Neural cell (in vitro differentiated cells): Measurements from ENCODE around the gene N4BP2. TPM values are rescaled to one million over a fixed set of nuclear protein-coding genes. Genes with fewer than 3 reads are reported as not detected.

Source experiments
- H2AFZ ChIP-seq: fragments of 200-600, 300-800 bp; sonication (generic), shearing (Covaris generic); 2 replicates; pipeline ENCODE4 v1.6.0; 2014; ENCODE audit warnings: low read depth, mild to moderate bottlenecking, antibody characterized with exemption, low read length, moderate library complexity
- H3F3A ChIP-seq: fragments of 200-600 bp; shearing (Covaris generic); 2 replicates; pipeline ENCODE4 v1.6.1; 2016; ENCODE audit warnings: mild to moderate bottlenecking, moderate library complexity, mixed read lengths, antibody characterized with exemption, low read length; ENCODE audit not compliant: insufficient read depth, poor library complexity, severe bottlenecking
- H3K27ac ChIP-seq: fragments of 200-600, 300-800 bp; sonication (generic), shearing (Covaris generic); 2 replicates; pipeline ENCODE4 v1.5.1; 2014; ENCODE audit warnings: mild to moderate bottlenecking, low read length, moderate library complexity
- H3K27me3 ChIP-seq: fragments of 300-800, 200-600 bp; sonication (generic), shearing (Covaris generic); 2 replicates; pipeline ENCODE4 v1.6.0; 2014; ENCODE audit warnings: mild to moderate bottlenecking, low read depth, low read length, moderate library complexity; ENCODE audit not compliant: insufficient read depth
- H3K36me3 ChIP-seq: fragments of 300-800, 200-600 bp; sonication (generic), shearing (Covaris generic); 2 replicates; pipeline ENCODE4 v1.5.1; 2014; ENCODE audit warnings: mild to moderate bottlenecking, antibody characterized with exemption, low read length, moderate library complexity; ENCODE audit not compliant: insufficient read depth
- H3K4me2 ChIP-seq: fragments of 300-800, 200-600 bp; sonication (generic), shearing (Covaris generic); 2 replicates; pipeline ENCODE4 v1.6.0; 2014; ENCODE audit warnings: mild to moderate bottlenecking, low read length
- H3K4me3 ChIP-seq: fragments of 300-800, 200-600 bp; sonication (generic), shearing (Covaris generic); 2 replicates; pipeline ENCODE4 v1.5.1; 2014; ENCODE audit warnings: mild to moderate bottlenecking, low read length, moderate library complexity
- H3K79me2 ChIP-seq: fragments of 200-600 bp; shearing (Covaris generic); replicated peaks from 2 replicates; pipeline ENCODE4 v1.6.0; 2014; ENCODE audit warnings: mild to moderate bottlenecking, low read length, moderate library complexity; ENCODE audit not compliant: insufficient read depth
- H3K9ac ChIP-seq: fragments of 300-800, 200-600 bp; sonication (generic), shearing (Covaris generic); 2 replicates; pipeline ENCODE4 v1.6.1; 2016; ENCODE audit warnings: mild to moderate bottlenecking, low read length, mixed read lengths
- H3K9me2 ChIP-seq: fragments of 200-600 bp; shearing (Covaris generic); 2 replicates; pipeline ENCODE4 v1.6.1; 2016; ENCODE audit warnings: mild to moderate bottlenecking, low read length, mixed read lengths; ENCODE audit not compliant: insufficient read depth
- H3K9me3 ChIP-seq: fragments of 200-600, 300-800 bp; sonication (generic), shearing (Covaris generic); 2 replicates; pipeline ENCODE4 v1.6.1; 2016; ENCODE audit warnings: mild to moderate bottlenecking, mixed run types, low read length, moderate library complexity, mixed read lengths
- H4K20me1 ChIP-seq: fragments of 200-600 bp; shearing (Covaris generic); 2 replicates; pipeline ENCODE4 v1.6.1; 2016; ENCODE audit warnings: mild to moderate bottlenecking, mixed run types; ENCODE audit not compliant: insufficient read depth
- CTCF ChIP-seq: fragments of 450-650 bp; IDR thresholded peaks from 2 replicates; pipeline ENCODE4 v1.5.1; 2014; ENCODE audit warnings: antibody characterized with exemption, mild to moderate bottlenecking, moderate library complexity; ENCODE audit not compliant: poor library complexity, severe bottlenecking
- EP300 ChIP-seq: fragments of 450-650 bp; conservative IDR thresholded peaks from 2 replicates; pipeline ENCODE4 v1.6.1; 2014; ENCODE audit warnings: antibody characterized with exemption, mild to moderate bottlenecking, moderate library complexity; ENCODE audit not compliant: poor library complexity, severe bottlenecking
- EZH2 ChIP-seq: fragments of 200-600, 300-800 bp; shearing (Covaris generic), sonication (generic); IDR thresholded peaks from 2 replicates; pipeline ENCODE4 v1.6.1; 2014; ENCODE audit warnings: antibody characterized with exemption, low read length, borderline replicate concordance, mild to moderate bottlenecking; ENCODE audit not compliant: insufficient read depth, poor library complexity, severe bottlenecking
- MXI1 ChIP-seq: fragments of 450-650 bp; conservative IDR thresholded peaks from 2 replicates; pipeline ENCODE4 v1.6.1; 2014; ENCODE audit warnings: antibody characterized with exemption, mild to moderate bottlenecking; ENCODE audit not compliant: poor library complexity, severe bottlenecking
- POLR2AphosphoS5 ChIP-seq: IDR thresholded peaks from 2 replicates; pipeline ENCODE4 v1.6.1; 2012
- RAD21 ChIP-seq: fragments of 450-650 bp; conservative IDR thresholded peaks from 2 replicates; pipeline ENCODE4 v1.6.1; 2014; ENCODE audit warnings: antibody characterized with exemption, mild to moderate bottlenecking, moderate library complexity
- REST ChIP-seq: IDR thresholded peaks from 2 replicates; pipeline ENCODE4 v1.6.1; 2012; ENCODE audit warnings: borderline replicate concordance
- SMC3 ChIP-seq: fragments of 450-650 bp; conservative IDR thresholded peaks from 2 replicates; pipeline ENCODE4 v1.6.1; 2014; ENCODE audit warnings: antibody characterized with exemption, mild to moderate bottlenecking, moderate library complexity; ENCODE audit not compliant: poor library complexity
- TAF1 ChIP-seq: IDR thresholded peaks from 2 replicates; pipeline ENCODE4 v1.6.1; 2012; ENCODE audit warnings: low read depth
- polyA plus RNA-seq: library from polyadenylated mRNA; depleted of rRNA; stranded (reverse); fragments of >200 nt; gene quantifications from 2 replicates; pipeline ENCODE4 v1.2.3, GENCODE V29; 2014

The N4BP2 gene
- polyA plus RNA-seq, 1 donor from 2014 or later: 28.1 TPM

- Histone ChIP-seq H2AFZ (no peak overlapping the region), H3K36me3 (no peaks in the 10 kb centered on the region), H3K4me3 (no peak overlapping the region), H4K20me1 (no peaks in the 10 kb centered on the region), H3K79me2 (peaks cover 2% of the 10 kb centered on the region), H3K27me3 (no peaks in the 10 kb centered on the region), H3K9me2 (no peaks in the 10 kb centered on the region), H3K27ac (no peak overlapping the region), H3K9ac (no peak overlapping the region), H3F3A (peaks cover 6% of the 10 kb centered on the region), H3K4me2 (no peak overlapping the region), H3K9me3 (no peaks in the 10 kb centered on the region)
- TF ChIP-seq POLR2AphosphoS5 (no peak), TAF1 (no peak), SMC3 (no peak), RAD21 (no peak)
Observed at GRCh38 chr4:40053161-40053560, 3.5 kb upstream of the N4BP2 start.

GRCh38 chr4:40055511-40055862 lies 1.2 kb upstream of the N4BP2 start:
- H4K20me1 ChIP-seq: no peaks in the 10 kb centered on the region
- peak overlapping the region; percentile 99 for H3K27ac ChIP-seq
- TF ChIP-seq EZH2 (no peak), MXI1 (peak; percentile 9)

GRCh38 chr4:40055863-40056715 lies 561 bp upstream of the N4BP2 start:
- Histone ChIP-seq H3K9ac (peak overlapping the region; percentile 99), H3K9me3 (no peaks in the 10 kb centered on the region), H4K20me1 (no peaks in the 10 kb centered on the region), H3K4me3 (peak overlapping the region; percentile 96), H2AFZ (peak overlapping the region; percentile 95), H3K9me2 (no peaks in the 10 kb centered on the region), H3K4me2 (peak overlapping the region; percentile 89), H3K27ac (peak overlapping the region; percentile 99), H3K79me2 (peaks cover 31% of the 10 kb centered on the region), H3K27me3 (no peaks in the 10 kb centered on the region), H3K36me3 (no peaks in the 10 kb centered on the region), H3F3A (peaks cover 6% of the 10 kb centered on the region)
- peak; percentile 71 for TF ChIP-seq TAF1
- peak; percentile 26 for TF ChIP-seq RAD21
- peak; percentile 29 for TF ChIP-seq CTCF
- peak; percentile 24 for TF ChIP-seq MXI1
- TF ChIP-seq POLR2AphosphoS5: peak; percentile 81
- TF ChIP-seq REST: peak; percentile 82
- peak; percentile 40 for TF ChIP-seq EP300
- TF ChIP-seq SMC3: no peak
- TF ChIP-seq EZH2: no peak

More at GRCh38 chr4:40055511-40055862, 1.2 kb upstream of the N4BP2 start:
- H2AFZ ChIP-seq: peak overlapping the region; percentile 95
- peak overlapping the region; percentile 99 for H3K9ac ChIP-seq
- H3K9me3 ChIP-seq: no peaks in the 10 kb centered on the region
- peaks cover 6% of the 10 kb centered on the region for H3F3A ChIP-seq
- peak overlapping the region; percentile 96 for H3K4me3 ChIP-seq
- H3K9me2 ChIP-seq: no peaks in the 10 kb centered on the region
- H3K79me2 ChIP-seq: peaks cover 25% of the 10 kb centered on the region
- H3K27me3 ChIP-seq: no peaks in the 10 kb centered on the region
- H3K4me2 ChIP-seq: peak overlapping the region; percentile 89
- no peaks in the 10 kb centered on the region for H3K36me3 ChIP-seq
